Stimulated activated CD4-positive, alpha-beta T cell treated with anti-CD3 and anti-CD28 coated beads, Interleukin-1b, Interleukin-23, amount 100 ng/mL, for 48 hours (primary cell): Measurements from ENCODE around the gene NTF3.
"Not testable (repeated sequence)": the region's sequence is repeated elsewhere in the genome, so short reads cannot be mapped to it uniquely, and the experiment has no call there.

Experiments used
- DNase-seq: peaks from one replicate; pipeline ENCODE4 v3.0.0-alpha.2; 2020

Gene NTF3

GRCh38 chr12:5514016-5514415 is 82.1 kb downstream of the NTF3 start:
- DNase-seq, result no peak

GRCh38 chr12:5514545-5514944 is 82.6 kb downstream of the NTF3 start:
- DNase-seq, result no peak

- no peak for DNase-seq
Observed at GRCh38 chr12:5515458-5515857, 83.5 kb downstream of the NTF3 start.

GRCh38 chr12:5516371-5517241 is 84.7 kb downstream of the NTF3 start:
- no peak for DNase-seq

GRCh38 chr12:5518584-5519365 is 86.9 kb downstream of the NTF3 start:
- DNase-seq, result no peak

- no peak for DNase-seq
Observed at GRCh38 chr12:5520037-5520436, 88.1 kb downstream of the NTF3 start.

- no peak for DNase-seq
Observed at GRCh38 chr12:5520831-5521230, 88.9 kb downstream of the NTF3 start.

GRCh38 chr12:5521456-5522325 is 89.8 kb downstream of the NTF3 start:
- DNase-seq, result no peak

GRCh38 chr12:5522432-5523335 is 90.8 kb downstream of the NTF3 start:
- DNase-seq, result no peak

- no peak for DNase-seq
Observed at GRCh38 chr12:5523396-5524115, 91.6 kb downstream of the NTF3 start.

GRCh38 chr12:5524116-5524768 is 92.3 kb downstream of the NTF3 start:
- no peak for DNase-seq

GRCh38 chr12:5524769-5525436 is 93.0 kb downstream of the NTF3 start:
- no peak for DNase-seq

- DNase-seq, result no peak
Observed at GRCh38 chr12:5525783-5526367, 94.0 kb downstream of the NTF3 start.

- no peak for DNase-seq
Observed at GRCh38 chr12:5533368-5533767, 101.5 kb downstream of the NTF3 start.

- DNase-seq, result no peak
Observed at GRCh38 chr12:5534426-5535199, 102.7 kb downstream of the NTF3 start.

- DNase-seq, result no peak
Observed at GRCh38 chr12:5535541-5535940, 103.6 kb downstream of the NTF3 start.

- DNase-seq, result not testable (repeated sequence)
Observed at GRCh38 chr12:5537026-5537615, 105.2 kb downstream of the NTF3 start.

- no peak for DNase-seq
Observed at GRCh38 chr12:5537771-5538170, 105.9 kb downstream of the NTF3 start.
